T-helper 1 cell (primary cell): ENCODE results near the gene NPTX2.

Experiments used
- DNase-seq, 5 donors: peaks; one replicate each; pipeline ENCODE4 v3.0.0-alpha.2; 2012 to 2020

The NPTX2 gene

DNA sequence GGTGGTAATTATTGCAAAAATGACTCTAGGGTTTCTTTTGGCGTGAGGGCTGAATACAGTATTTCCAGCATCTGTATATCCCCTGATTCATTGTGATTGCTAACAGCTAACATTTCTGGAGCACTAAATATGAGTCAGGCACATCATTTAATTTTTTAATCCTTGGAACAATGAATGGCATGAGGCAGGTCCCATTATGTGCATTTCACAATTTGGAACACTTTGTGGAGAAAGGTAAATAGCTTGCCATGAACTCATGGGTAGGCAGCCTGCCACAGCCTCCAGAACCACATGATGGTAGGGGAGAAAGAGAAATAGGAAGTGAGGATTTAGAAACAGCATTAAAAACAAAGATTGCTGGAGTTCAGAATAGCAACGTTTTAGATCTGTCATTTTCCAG, 1.7 kb downstream of the NPTX2 start:
- no peak for DNase-seq

DNA sequence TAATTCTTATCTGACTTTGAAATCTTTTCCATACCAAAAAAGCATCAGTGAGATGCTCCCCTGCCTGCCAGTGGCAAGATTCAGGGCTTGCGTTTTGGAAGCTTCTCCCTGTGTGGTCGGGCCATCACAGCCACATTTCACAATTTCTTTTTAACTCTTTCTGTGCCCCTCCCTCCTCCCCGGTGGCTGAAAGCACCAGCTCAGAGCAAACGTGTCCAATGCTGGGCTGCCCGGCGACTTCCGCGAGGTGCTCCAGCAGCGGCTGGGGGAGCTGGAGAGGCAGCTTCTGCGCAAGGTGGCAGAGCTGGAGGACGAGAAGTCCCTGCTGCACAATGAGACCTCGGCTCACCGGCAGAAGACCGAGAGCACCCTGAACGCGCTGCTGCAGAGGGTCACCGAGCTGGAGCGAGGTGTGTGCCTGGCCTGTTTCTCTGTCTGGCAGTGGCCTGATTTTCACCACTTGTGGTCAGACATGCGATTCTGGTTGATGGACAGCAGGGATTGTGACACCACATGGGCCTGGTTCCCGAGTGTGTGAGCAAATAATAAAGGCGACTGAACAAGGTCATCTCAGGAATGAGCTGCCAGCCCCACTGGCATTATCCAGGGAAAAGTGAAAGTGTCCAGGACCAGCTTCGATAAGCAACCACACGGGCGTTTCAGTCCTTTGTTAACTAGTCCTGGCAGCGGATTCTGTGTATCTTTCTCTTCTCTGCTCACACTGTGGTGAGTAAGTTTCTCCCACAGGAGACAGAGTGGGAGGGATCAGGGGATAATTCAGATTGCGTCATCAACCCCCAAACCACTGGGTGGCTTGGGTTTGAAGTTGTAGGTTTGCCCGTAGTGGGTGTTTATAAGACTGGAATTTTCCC, 2.6 kb downstream of the NPTX2 start:
- DNase-seq = no peak

DNA sequence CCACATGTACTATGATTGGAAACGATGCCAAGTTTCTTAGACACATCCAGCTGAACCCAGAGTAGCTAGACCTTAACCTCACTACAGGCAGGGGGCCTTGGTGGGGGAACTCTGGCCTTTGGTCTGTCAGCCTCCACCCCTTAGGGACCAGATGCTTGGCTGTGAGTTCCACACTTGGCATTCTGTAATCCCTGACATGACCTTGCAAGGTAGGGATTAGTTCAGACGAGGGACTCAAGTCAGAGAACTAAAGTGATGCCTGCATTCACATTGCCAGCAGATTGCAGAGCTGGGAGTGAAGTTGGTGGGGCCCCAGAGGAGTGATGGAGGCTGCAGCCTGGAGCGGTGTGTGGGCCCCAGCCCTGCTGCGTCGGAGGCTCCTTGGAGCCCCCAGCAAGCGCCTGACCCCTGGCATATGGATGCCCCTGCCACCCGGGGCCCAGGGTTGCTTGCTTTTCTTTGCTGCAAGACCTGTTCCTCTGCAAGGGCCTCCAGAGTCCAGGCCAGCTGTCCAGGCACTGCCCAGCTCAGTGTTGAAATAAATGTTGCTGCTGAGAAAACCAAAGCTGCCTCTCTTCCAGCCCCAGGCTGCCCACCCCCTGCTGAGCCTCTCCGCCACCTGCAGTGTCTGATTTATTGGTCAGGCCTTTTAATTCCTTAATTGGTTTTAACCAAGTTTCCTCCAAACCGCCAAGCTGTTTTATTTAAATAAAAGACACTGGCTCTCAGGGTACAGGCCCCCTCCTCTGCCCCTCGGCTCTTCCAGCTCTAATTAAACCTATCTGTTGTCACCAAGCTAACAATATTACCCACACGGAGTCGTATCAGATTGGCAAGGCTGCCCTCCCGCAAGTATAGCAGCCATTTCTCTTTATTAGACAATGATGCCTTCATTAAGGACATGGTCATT, 4.7 kb downstream of the NPTX2 start:
- no peak for DNase-seq

DNA sequence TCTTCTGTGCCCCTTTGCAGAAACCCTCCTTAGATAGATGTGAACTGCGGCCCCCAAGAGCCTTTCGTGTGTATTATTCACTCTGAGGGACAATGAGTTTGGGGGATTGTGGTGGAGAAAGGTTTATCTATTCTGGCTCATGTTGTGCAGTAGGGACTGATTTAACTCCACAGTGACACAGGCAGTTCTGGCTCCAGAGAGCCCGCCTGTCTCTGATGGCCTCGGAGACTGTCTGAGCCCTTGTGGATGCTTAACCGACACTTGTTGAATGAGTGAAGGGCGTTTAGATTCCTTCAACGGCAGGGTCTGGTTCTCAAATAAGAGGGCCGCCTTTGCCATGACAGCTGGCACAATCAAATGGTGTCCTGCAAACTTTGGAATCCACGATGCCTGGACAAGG, 5.8 kb downstream of the NPTX2 start:
- DNase-seq = no peak

DNA sequence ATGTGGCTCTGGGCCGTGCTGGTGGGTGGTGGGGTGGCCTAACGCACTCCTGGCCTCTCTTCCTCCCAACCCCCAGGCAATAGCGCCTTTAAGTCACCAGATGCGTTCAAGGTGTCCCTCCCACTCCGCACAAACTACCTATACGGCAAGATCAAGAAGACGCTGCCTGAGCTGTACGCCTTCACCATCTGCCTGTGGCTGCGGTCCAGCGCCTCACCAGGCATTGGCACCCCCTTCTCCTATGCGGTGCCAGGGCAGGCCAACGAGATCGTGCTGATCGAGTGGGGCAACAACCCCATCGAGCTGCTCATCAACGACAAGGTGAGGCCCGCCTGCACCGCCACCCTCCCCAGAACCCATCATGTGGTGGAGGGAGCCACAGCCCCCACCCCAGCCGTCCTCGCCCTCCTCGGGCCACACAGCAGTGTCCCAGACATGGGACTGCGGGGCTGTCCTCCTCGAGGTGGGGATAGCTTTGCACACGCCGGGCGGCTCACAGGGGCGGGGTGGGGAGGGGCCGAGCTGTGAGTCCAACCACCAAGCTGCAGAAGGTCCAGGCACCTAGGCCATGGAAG, 7.8 kb downstream of the NPTX2 start:
- no peak for DNase-seq

DNA sequence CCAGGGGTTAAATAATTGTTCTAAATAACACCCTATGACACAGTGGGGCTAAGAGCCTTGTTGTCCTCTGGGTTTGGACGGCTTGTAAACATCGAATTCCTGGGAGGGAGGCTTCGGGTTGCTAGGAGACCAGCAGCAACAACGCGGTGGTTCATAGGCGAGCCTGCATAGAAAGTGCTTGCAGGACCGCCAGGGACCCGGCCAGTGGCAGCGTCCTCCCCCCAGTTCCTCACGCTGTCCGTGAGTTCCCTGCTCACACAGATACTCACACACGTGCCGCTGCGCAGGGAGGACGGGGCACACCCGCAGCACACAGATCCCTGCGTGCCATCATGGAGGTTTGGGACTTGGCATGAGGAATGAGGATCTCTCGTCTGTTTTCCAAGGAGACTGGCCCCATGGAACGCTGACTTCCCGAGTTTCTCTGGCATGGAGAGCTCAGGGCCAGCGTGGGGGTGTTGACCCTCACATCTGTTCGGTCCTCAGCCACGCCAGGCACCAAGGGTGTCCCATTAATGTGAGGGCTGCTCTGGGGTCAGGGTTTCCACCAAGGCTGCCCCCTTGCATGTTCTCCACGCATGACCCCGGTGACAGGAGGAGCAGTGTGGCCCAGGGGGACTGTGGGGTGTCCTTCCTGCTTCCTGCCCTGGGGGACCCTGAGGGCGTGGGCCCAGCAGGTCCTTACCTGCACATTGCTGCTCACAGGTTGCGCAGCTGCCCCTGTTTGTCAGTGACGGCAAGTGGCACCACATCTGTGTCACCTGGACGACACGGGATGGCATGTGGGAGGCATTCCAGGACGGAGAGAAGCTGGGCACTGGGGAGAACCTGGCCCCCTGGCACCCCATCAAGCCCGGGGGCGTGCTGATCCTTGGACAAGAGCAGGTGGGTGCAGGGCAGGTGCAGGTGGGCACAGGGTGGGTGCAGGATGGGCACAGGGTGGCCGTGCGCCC, 9.7 kb downstream of the NPTX2 start:
- no peak for DNase-seq

DNA sequence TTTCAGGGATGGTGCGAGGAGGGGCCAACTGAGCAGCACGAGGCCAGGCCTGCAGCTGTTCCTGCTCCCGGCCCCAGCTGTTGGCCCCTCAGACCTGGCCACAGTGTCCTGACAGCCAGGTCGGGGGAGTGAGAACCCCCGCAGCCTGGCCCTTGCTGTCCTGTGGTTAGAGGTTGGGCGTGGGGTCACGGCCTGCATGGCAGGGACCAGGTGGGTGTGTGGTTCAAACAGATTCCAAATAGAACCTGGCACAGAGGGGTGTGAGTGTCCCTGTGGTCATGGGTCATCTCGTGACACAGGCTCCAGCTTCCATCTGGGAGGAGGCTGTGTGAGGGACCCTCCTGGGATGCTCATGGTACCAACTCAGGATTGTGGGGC, 10.3 kb downstream of the NPTX2 start:
- no peak for DNase-seq

DNA sequence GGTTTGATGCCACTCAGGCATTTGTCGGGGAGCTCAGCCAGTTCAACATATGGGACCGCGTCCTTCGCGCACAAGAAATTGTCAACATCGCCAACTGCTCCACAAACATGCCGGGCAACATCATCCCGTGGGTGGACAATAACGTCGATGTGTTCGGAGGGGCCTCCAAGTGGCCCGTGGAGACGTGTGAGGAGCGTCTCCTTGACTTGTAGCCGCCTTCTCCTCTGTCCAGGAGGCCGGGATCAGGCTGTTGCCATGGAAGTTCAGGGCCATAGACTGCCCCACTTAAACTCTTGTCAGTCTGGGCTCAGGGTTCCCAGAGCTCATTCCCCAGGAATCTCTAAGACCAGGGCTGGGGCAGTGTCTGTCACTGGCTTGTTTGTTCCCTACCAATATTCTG, 11.3 kb downstream of the NPTX2 start:
- no peak for DNase-seq

DNA sequence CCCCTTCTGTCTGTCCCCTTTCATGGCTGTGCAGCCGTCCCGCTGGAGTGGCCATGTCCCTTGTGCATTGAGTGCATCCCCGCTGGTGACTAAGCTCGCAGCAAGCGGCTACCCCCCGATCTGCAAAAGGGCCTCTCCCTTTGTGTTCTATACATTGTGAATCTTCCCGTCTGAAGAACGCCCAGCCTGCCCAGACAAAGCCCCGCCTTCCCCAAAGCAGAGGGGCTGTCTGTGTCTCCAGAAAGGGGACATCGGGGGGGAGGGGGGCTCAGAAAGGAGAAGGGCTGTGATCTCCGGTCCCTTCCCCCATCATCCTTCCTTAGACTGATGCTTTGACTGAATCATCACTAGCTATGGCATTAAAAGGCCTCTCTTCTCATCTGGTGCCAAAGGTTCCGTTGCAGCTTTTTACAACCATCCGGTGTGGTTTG, 11.9 kb downstream of the NPTX2 start:
- no peak for DNase-seq

DNA sequence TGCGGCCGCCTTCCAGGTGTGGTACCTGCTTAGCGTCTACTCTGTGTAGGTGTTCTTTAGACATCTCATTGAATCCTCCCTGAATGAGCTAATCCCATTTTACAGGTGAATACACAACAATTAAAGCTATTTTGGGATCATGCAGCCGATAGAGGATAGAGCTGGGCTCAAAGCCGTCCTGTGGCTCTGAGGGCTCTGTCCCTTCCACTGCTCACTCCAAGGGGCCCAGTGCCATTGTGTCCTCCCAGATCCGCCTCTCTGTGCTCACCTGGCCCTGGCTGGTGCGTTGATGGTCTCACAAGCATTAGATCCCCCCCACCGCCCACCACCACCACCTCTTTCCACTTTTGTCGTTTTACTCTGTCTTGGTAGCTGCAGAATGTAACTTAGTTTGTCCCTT, 13.1 kb downstream of the NPTX2 start:
- no peak for DNase-seq

DNA sequence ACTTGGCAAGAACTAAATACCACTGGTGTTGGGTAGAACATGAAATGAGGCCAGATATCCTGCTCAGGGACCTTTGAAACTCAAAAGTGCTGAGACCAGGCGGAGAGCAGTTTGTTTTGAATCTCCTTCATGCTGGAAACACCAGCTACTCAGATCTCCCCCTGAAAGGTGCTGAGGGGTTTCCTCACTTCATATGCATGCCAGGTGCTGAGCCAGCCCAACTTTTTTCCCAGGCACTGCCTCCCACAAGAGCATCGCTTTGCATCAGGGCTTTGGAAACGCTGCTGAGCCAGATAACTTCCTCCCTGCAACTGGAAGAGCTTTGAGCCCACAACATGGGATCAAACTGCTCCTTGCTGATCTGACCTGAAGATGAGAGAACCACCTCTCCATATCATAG, 13.7 kb downstream of the NPTX2 start:
- DNase-seq = no peak

DNA sequence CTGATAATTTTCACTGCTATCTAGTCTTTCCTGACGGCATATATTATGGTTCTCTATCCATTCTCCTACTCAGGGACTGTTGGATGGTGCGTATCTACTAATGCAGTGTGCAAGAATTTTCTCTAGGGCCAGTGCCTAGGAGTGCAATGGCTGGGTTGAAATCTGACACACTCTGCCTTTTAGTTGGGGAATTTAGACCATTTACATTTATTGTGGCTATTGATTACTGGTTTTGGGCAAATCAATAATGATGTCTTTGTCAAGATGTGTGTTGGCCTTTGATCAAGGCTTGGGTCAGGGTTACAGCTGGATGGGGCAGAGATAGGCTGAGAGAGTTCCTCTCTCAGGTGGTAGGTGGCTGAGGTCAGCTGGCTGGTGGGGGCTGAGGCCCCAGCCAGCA, 21.8 kb downstream of the NPTX2 start:
- DNase-seq = no peak

DNA sequence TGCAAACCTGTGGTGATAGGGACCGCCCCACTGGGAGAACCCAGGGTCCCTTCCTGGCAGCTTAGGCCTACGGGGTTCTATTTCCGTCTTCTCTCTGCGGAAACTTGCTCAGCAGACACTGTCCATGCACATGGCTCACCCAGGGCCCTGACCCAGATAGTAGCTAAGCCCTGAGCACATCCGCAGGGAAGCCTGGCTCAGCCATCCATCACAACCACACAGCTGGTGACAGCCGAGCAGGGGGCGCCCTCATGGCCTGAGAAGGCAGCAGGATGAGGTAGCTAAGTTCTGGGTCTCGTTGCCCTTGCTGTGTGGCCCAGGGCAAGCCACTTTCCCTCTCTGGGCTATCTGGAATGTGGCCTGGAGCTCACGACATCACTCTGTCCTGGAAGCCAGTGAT, 23.3 kb downstream of the NPTX2 start:
- no peak for DNase-seq

DNA sequence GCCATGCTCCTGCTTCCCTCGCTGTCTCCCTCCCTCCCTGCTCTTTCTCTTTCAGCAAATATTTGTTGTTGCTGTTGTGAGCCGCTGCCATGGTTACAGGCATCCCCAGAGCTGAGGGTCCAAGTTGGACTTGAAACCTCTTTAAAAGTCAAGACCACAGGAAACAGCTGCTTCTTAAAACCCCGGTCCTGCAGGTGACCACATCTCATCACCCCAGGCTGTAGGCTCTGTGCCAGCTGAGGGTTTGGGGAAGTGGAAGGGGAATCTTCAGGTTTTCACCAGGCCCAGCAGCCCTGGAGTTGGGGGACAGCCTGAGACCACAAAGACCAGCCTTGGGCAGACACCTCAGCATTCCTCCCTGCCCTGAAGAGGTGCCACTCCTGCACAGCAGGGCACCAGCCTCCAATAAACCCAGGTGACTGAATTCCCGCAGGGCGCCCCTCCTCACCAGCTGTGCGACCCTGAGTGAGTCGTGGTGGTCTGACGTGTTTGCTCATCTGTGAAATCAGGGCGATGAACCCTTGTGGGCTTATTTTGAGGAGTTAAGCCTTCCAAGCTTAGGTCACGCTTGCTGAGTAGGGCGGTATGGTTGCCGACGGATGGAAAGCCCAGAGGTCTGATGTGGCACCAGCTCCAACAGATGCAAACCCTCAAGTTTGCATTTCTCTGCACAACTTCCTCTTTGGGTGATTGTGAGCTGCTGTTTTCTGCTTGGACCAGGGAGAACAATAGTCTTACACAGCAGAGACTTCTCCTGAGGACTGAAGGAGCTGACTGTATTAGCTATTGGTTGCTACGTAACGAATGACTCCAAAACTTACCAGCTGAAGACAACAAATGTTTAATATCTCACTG, 24.8 kb downstream of the NPTX2 start:
- no peak for DNase-seq

DNA sequence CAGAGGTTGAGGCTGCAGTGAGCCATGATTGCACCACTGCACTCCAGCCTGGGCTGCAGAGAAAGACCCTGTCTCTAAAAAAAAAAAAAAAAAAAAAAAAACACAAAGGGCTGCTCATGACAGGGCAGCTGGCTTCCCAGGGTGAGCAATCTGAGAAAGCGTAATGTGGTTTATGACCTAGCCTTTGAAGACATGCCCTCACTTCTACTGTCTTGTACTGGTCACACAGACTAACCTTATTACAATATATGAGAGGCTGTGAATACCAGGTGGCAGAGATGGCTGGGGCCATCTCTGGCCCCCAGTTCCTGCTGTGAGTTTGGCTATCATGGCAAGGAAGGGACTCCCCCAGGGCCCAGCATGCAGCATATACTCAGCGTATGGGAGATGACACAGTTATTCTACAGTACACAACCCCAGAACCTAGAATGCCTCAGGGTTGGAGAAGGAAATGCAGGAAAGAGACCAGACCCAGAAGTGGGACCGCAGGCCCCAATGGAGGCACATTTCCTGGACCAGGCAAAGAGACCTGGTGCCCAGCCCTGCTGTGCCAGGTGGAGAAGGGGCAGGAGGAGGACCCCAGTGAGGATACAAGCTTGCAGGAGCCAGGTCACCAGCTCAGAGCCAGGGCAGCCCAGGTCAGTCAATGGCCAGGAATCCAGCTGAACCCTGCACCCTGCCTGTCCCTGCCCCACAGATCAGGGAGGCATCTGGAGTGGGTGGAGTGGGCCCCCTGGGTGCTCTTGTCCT, 26.3 kb downstream of the NPTX2 start:
- DNase-seq = no peak

DNA sequence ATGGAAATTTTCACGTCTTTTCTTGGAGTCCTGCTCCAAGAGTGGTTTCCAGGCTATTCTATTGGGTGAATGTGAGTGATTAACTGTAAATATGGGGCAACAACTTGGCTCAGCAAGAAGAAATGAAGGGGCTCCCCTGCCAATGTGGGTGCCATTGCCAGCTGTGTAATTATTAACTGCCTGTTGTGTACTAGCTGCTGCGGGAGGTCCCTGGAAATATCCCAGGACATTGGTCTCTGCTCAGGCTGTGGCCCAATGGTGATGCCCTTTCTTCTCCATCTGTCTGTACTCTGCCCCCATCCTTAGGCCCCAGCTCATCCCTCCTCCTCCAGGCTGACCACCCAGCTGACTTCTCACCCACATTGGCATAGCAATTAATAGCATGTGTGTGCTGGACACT, 29.4 kb downstream of the NPTX2 start:
- DNase-seq = no peak

DNA sequence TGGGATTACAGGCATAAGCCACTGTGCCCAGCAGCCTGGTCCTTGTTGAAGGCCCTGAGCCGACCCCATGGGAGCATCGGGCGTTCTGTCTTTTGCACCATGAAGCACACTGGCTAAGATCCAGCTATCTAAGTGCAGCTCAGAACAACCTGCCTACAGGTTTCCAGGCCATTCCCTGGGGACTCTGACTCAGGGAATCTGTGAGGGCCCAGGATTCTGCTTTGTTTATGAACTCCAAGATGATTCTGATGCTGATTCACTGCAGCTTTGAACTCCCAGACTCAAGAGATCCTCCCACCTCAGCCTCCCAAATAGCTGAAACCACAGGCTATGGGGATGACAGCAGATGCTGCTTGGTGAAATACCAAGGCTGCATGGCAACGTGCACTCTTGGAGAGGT, 30.2 kb downstream of the NPTX2 start:
- no peak for DNase-seq

DNA sequence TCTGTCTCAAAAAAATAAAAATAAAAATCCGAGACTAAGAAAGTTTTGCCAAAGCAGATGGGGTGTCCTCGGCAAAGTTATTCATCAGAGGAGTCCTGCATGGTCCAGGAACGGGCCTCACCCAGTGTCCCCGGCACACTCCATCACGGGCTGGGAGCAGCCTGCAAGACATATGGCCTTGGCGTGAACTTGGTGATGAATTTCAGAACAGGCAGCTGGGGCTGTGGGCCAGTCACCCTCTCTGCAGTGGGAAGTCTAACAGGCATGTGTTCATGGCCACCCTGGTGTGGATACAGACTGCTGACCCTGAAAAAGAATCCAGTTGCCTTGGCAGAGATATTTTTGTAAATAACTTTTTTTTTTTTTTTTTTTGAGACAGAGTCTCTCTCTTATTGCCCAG, 34.7 kb downstream of the NPTX2 start:
- DNase-seq = no peak

DNA sequence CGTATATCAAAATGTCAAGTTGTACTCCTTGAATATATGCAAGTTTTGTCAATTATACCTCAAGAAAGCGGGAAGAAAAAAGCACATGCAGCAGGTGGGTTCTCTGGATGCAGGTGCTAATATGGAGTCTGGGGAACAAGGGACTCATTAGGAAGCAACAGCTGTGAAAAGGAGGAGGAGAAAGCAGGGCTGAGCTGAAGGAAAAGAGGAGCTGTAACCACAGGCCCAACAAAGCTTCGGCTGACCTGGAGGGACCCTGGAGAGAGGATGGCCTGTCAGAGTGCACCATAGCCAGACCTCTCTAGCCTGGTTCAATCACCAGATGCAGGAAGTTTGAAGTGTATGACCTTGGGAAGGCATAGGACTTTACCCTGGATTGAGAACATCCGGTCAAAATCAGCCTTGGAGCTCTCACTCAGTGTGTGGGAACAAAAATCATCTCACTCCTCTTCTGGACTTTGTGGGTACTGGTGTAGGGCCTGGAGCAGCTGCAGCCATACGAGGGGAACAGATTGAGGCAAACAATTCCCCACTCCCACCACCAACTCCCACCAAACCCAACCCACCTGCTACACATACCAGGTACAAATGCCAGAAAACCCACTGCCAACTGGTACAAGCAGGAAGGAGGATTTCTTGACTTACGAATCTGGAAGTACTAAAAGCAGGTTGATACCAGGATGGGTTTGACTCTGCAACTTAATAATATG, 36.7 kb downstream of the NPTX2 start:
- DNase-seq = no peak
